IPS-18a (cell line): ENCODE results near the gene RNF113B.

Experiments used
- H3K27ac ChIP-seq: one replicate; pipeline ENCODE4 v1.5.1; 2013; ENCODE audit warnings: low read length
- H3K27me3 ChIP-seq: one replicate; pipeline ENCODE4 v1.6.1; 2013; ENCODE audit warnings: mild to moderate bottlenecking, low read length; ENCODE audit not compliant: control insufficient read depth, insufficient read depth
- H3K36me3 ChIP-seq: one replicate; pipeline ENCODE4 v1.6.1; 2013; ENCODE audit warnings: low read depth, low read length; ENCODE audit not compliant: control insufficient read depth
- H3K4me1 ChIP-seq: one replicate; pipeline ENCODE4 v1.6.1; 2013; ENCODE audit warnings: low read depth, low read length; ENCODE audit not compliant: control insufficient read depth
- H3K4me3 ChIP-seq: one replicate; pipeline ENCODE4 v1.5.1; 2013; ENCODE audit warnings: low read length
- H3K9ac ChIP-seq: one replicate; pipeline ENCODE4 v1.6.1; 2013; ENCODE audit warnings: mild to moderate bottlenecking, low read length, moderate library complexity
- H3K9me3 ChIP-seq: one replicate; pipeline ENCODE4 v1.6.1; 2013; ENCODE audit warnings: low read depth, low read length; ENCODE audit not compliant: control insufficient read depth

RNF113B gene

DNA sequence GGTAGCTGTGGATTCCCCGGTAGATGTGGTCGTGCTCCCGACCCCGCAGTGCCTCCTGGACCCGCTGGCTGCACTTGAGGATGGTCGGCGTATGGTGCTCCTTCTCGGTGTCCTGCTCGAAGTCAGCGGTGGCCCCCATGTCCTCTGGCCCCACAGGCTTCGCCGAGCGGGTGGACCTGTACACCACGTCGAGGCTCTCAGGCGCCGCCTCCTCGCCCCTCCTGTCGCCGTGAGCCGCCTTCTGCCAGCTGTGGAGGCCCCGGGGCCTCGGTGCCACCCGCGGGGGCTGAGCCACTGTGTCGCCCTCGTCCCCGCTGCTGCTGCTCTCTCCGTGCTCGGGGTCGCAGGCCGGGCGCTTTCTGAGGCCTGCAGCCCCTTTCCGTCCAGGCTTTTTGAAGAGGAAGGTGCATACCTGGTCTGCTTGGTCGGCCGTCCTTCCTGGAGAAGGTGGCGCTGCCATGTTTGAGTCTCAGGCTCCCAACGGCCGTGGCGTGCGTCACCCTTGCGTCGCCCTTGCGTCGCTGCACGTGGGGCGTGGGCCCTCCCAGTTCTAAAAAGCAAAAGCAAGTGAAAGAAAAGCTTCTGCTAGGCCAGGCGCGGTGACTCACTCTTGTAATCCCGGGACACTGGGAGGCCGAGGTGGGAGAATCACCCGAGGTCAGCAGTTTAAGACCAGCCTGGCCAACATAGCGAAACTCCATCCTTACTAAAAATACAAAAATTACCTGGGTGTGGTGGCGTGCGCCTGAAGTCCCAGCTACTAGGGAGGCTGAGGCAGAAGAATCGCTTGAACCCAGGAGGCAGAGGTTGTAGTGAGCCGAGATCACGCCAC lies at the start of gene RNF113B:
TSS of gene RNF113B (minus strand) at position 493 of the 832 bp plus-strand sequence. CDS start at position 460, 33 bp downstream.
- H3K27ac ChIP-seq, result no peak within 1 kb of the TSS
- H3K27me3 ChIP-seq, result no peaks in the 10 kb centered on the region
- H3K36me3 ChIP-seq, result no peaks in the 10 kb centered on the region
- H3K4me1 ChIP-seq, result peaks cover 21% of the 10 kb centered on the region
- H3K4me3 ChIP-seq, result no peak within 1 kb of the TSS
- H3K9ac ChIP-seq, result no peak within 1 kb of the TSS
- H3K9me3 ChIP-seq, result no peaks in the 10 kb centered on the region

DNA sequence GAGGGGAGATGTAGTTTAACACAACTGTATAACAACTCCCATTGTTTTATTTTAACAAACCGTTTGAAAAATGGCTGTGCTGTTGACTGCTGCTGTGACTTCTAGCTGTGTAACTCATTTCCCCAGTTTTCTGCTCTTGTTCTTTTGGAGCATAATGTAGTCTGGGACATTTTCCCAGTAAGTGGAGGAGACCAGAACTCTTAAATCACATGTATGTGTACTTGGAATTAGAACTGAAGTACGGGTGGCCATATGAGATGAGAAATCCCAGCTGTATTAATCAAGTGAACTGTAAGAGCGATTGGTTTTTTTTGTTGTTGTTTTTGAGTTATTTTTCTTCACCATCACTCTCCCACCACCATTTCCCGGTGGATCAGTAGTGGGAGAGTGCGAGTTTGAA lies 49.4 kb upstream of the RNF113B start:
- Histone ChIP-seq H3K4me1 (no peaks in the 10 kb centered on the region), H3K27ac (no peak overlapping the region), H3K9ac (no peak overlapping the region), H3K27me3 (no peaks in the 10 kb centered on the region), H3K36me3 (no peaks in the 10 kb centered on the region), H3K9me3 (no peaks in the 10 kb centered on the region), H3K4me3 (no peak overlapping the region)

DNA sequence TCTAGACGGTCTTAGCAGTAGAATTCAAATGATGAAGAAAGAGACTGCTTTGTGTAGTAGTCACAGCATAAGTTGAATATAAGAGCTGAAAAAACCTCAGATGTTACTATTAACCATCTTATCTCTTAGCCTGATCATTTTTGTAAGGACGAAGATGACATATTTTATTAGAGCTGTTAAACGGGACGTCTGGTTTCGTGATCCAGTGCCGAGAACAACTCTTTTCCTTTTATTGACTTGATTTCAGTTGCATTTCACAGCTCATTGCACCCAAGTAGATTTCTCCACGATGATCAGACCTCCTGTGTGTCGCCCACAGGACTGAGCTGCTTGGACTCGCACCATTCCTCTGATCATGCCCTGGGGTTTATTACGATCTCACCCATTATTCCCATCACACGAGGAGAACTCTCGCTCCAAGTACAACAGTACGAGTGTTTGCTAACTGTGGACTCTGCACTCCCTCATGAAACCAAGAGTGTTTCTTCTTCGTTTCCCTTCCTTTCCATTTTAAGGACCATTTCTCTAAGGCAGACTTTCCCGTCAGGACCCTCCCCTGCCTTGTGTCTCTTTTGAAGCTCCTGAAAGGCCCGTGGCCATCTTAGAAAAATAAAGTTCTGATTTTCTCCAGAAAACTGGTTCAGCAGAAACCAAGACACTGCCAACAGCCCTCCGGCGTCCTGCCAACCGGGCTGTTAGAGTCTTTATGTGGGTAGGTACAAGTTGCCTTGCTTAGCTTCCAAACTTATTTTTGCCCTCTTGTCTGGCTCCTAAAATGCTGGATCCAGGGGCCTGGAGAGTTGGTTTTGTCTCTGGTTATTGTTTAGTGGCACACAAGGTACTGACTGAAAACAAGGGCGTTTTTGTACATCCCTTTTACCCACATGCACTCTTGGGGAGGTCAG lies 48.2 kb upstream of the RNF113B start:
- no peaks in the 10 kb centered on the region for H3K4me1 ChIP-seq
- H3K4me3 ChIP-seq, result no peak overlapping the region
- no peaks in the 10 kb centered on the region for H3K27me3 ChIP-seq
- H3K9me3 ChIP-seq, result no peaks in the 10 kb centered on the region
- H3K36me3 ChIP-seq, result no peaks in the 10 kb centered on the region
- H3K27ac ChIP-seq, result no peak overlapping the region
- H3K9ac ChIP-seq, result no peak overlapping the region

DNA sequence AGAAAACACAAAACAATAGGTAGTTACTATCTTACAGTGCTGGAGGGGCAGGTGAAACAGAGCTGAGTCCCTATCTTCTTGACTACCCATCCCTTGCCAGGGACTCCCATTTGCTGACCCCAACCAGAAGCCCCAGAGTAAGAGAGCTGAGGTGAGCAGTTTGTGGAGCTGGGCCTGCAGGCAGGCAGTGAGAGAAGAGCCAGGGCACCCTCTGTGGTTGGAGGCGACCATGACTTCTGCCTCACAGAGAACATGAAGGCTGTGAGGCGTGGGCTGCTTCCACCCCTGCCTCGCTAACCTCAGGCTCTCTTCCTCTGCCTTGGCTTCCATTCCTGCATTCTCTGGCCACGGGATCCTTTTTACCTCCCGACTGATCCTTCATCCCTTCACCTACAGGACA lies 47.5 kb upstream of the RNF113B start:
- Histone ChIP-seq H3K4me1 (no peaks in the 10 kb centered on the region), H3K9ac (no peak overlapping the region), H3K27ac (no peak overlapping the region), H3K36me3 (no peaks in the 10 kb centered on the region), H3K4me3 (no peak overlapping the region), H3K9me3 (no peaks in the 10 kb centered on the region), H3K27me3 (no peaks in the 10 kb centered on the region)

DNA sequence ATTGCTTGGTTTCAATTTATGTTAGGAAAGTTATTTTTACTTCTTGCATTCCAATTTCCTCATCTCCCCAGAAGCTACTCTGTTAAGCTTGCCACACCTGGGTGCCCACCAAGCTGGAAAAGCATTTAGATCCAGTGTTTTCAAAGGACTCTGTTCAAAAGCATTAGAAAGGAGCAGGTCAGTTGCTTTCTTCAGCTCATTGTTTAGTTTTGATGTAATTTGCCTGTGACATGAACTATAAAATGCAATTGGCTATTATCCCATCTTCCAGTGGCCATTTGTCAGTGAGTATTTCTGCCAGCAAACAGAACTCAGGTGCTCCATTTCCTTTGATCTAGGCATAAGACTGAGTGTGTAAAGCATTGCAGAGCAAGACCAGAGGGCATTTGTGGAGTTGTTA lies 46.7 kb upstream of the RNF113B start:
- Histone ChIP-seq H3K9me3 (no peaks in the 10 kb centered on the region), H3K27me3 (no peaks in the 10 kb centered on the region), H3K4me1 (no peaks in the 10 kb centered on the region), H3K4me3 (no peak overlapping the region), H3K27ac (no peak overlapping the region), H3K36me3 (no peaks in the 10 kb centered on the region), H3K9ac (no peak overlapping the region)

DNA sequence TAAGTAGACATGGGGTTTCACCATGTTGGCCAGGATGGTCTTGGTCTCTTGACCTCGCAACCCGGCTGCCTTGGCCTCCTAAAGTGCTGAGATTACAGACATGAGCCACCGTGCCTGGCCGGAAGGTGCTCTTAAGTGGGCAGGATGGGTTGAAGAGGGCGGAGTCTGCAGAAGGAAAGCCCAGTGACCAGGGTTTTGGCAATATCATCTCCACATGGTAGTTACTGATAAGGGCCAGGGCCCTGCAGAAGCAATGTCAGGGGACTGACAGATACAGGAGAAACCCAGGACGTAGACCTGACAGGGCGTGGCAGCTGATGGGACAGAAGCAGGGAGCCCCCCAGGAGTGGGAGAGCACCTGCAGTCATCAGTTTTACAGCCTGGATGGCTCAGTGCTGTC lies 45.7 kb upstream of the RNF113B start:
- Histone ChIP-seq H3K27me3 (no peaks in the 10 kb centered on the region), H3K36me3 (no peaks in the 10 kb centered on the region), H3K9ac (no peak overlapping the region), H3K27ac (no peak overlapping the region), H3K4me1 (no peaks in the 10 kb centered on the region), H3K9me3 (no peaks in the 10 kb centered on the region), H3K4me3 (no peak overlapping the region)

DNA sequence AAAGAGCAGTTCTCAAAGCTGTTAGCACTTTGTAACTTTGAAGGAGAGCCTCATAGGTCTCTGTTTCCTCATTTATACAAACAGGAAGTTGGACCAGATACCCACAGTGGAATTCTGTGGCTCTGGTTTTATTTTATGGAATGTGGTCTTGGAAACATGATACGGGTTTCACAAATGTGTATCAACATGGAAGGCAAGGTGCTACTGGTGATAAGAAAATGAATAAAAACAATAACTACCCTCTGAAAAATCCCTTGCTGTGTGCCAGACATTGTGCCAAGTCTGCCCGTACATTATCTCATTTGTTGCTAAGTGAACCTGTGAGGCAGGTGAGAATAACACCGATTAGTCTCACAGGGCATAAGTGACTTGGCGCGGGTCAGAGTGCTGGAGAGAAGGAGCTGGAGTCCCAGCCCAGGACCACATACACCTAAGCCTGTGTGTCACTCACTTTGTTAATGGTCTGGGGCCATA lies 45.0 kb upstream of the RNF113B start:
- no peak overlapping the region for H3K27ac ChIP-seq
- no peaks in the 10 kb centered on the region for H3K4me1 ChIP-seq
- H3K4me3 ChIP-seq, result no peak overlapping the region
- no peaks in the 10 kb centered on the region for H3K27me3 ChIP-seq
- no peak overlapping the region for H3K9ac ChIP-seq
- no peaks in the 10 kb centered on the region for H3K9me3 ChIP-seq
- no peaks in the 10 kb centered on the region for H3K36me3 ChIP-seq

DNA sequence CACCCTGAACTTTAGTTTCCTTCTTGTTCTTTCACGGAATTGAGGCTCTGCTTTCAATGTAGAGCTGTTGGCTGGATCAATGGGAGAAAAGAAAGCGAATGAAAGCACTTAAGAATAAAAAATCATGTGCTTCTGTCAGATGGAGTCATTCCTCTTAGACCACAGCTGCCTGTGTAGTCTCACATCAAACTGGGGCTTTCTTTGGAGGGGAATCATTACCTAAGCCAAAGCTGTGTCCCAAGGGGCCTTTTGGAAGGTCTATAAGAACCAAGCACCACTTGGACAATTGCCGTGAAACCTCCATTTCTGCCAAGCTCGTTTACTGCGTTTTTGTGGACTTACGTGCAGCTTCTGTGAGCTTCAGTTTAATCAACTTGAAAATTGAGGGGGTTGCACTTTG lies 44.2 kb upstream of the RNF113B start:
- Histone ChIP-seq H3K9ac (no peak overlapping the region), H3K36me3 (no peaks in the 10 kb centered on the region), H3K9me3 (no peaks in the 10 kb centered on the region), H3K27me3 (no peaks in the 10 kb centered on the region), H3K4me3 (no peak overlapping the region), H3K4me1 (no peaks in the 10 kb centered on the region), H3K27ac (no peak overlapping the region)

DNA sequence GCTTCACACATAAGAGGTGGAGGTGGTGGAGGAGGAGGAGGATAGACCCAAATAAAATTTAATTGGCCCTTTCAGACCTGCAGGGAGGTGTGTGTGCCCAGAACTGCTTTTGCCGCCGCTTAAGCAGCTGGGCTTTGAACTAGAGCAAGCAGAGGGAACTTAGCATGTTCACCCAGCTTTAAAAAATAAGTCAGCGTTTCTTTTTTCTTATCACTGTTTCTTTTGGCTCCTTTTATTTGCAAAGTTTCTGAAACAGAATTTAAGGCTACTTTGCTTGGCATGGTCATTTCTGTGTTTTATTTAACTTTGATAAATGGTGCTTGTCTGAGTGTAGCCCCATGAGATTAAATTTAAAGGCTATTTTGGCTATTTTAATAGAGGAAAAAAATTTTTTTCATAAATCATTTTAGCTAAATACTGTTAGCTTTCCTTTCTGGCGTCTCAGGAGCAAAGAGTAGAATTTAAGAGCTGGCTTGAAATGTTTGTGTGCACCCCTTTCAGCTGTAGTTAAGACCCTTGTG lies 43.3 kb upstream of the RNF113B start:
- no peaks in the 10 kb centered on the region for H3K27me3 ChIP-seq
- no peaks in the 10 kb centered on the region for H3K4me1 ChIP-seq
- H3K27ac ChIP-seq, result no peak overlapping the region
- H3K36me3 ChIP-seq, result no peaks in the 10 kb centered on the region
- H3K9ac ChIP-seq, result no peak overlapping the region
- no peak overlapping the region for H3K4me3 ChIP-seq
- H3K9me3 ChIP-seq, result no peaks in the 10 kb centered on the region

DNA sequence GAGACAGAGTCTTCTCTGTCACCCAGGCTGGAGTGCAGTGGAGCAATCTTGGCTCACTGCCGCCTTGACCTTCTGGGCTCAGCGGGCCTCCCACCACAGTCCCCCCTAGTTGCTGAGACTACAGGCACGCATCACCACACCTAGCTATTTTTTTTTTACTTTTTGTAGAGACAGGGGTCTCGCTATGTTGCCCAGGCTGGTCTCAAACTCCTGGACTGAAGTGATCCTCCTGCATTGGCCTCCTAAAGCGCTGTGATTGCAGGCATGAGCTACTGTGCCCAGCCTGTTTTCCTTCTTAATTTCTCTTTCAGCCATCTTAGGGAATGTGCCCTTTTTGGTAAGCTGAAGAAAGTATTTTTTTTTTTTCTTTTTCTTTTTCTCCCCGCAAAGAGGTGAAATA lies 42.6 kb upstream of the RNF113B start:
- no peaks in the 10 kb centered on the region for H3K4me1 ChIP-seq
- H3K9ac ChIP-seq, result no peak overlapping the region
- H3K27me3 ChIP-seq, result no peaks in the 10 kb centered on the region
- no peak overlapping the region for H3K27ac ChIP-seq
- peaks cover 3% of the 10 kb centered on the region for H3K36me3 ChIP-seq
- H3K4me3 ChIP-seq, result no peak overlapping the region
- H3K9me3 ChIP-seq, result no peaks in the 10 kb centered on the region

DNA sequence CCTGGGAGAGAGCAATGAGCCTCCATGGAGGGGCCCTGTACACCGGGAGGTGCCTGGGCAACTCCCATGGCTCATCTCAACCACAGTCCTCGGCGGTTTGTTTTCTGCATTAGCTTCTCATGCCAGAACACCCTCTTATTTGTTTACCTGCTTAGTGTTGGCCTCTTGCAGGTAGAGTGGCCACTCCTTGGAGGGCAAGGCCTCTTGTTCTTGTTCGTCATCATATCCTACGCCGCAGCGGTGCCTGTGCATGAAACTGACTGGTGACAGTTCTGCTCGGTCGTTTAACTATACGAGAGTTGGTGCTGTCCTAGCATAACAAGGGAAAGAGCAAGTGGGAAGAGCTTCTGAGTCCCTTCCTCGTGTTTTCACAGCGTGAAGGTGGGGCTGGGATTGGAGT lies 40.5 kb upstream of the RNF113B start:
- Histone ChIP-seq H3K36me3 (peaks cover 17% of the 10 kb centered on the region), H3K27me3 (no peaks in the 10 kb centered on the region), H3K9me3 (no peaks in the 10 kb centered on the region), H3K4me3 (no peak overlapping the region), H3K4me1 (no peaks in the 10 kb centered on the region), H3K9ac (no peak overlapping the region), H3K27ac (no peak overlapping the region)
